ENCODE results near the gene RASAL2.

The RASAL2 gene

DNA sequence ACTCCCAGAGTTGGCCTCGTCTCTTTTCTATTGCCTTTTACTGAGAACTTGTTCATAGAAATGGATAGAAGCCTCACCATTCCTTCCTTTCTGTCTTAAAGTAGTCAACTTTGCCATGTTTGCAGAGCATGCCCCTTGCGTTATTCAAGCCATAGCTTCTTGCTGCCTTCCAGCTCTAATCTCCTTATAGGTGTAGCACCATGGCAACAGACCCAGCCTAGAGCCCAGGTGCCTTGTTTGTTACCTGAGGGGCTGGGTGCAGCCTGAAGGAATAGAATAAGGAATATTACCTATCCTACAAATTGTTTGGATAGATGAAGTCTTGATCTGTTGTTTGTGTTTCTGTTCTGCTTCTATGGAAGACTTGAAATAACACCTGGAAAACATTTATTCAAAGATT, 343.0 kb downstream of the RASAL2 start:
- no peak overlapping the region for H3K4me3 ChIP-seq (ENCODE audit: low read length)
- DNase-seq (ENCODE audit: low read depth), result no peak
- TF ChIP-seq, protein P1, sequence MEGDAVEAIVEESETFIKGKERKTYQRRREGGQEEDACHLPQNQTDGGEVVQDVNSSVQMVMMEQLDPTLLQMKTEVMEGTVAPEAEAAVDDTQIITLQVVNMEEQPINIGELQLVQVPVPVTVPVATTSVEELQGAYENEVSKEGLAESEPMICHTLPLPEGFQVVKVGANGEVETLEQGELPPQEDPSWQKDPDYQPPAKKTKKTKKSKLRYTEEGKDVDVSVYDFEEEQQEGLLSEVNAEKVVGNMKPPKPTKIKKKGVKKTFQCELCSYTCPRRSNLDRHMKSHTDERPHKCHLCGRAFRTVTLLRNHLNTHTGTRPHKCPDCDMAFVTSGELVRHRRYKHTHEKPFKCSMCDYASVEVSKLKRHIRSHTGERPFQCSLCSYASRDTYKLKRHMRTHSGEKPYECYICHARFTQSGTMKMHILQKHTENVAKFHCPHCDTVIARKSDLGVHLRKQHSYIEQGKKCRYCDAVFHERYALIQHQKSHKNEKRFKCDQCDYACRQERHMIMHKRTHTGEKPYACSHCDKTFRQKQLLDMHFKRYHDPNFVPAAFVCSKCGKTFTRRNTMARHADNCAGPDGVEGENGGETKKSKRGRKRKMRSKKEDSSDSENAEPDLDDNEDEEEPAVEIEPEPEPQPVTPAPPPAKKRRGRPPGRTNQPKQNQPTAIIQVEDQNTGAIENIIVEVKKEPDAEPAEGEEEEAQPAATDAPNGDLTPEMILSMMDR (IDR thresholded peaks at IDR 0.05; ENCODE audit: insufficient read depth, low read depth, low read length, missing control alignments), result no peak

DNA sequence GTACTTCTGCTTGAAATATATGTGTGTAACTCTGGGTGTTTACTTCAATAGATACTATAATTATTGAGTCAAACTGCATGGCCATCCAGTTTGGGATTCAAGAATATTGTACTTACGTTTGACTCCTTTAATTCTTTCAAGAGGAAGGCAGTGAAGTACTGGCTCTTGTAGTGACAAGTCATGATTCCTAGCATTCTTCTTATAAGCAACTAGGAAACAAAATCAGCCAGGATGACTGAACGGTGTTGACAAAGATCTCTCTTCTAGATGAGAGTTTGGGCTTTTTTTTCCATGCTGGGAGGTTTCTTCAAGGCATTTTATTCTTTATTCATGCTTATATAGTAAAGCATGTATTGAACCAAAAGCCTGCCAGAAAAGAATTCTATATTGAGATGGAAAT, 344.5 kb downstream of the RASAL2 start:
- peak; percentile 73 for DNase-seq (ENCODE audit: low read depth)
- TF ChIP-seq, protein P1 (IDR thresholded peaks at IDR 0.05; ENCODE audit: insufficient read depth, low read depth, low read length, missing control alignments), result no peak
- H3K4me3 ChIP-seq (ENCODE audit: low read length), result no peak overlapping the region

DNA sequence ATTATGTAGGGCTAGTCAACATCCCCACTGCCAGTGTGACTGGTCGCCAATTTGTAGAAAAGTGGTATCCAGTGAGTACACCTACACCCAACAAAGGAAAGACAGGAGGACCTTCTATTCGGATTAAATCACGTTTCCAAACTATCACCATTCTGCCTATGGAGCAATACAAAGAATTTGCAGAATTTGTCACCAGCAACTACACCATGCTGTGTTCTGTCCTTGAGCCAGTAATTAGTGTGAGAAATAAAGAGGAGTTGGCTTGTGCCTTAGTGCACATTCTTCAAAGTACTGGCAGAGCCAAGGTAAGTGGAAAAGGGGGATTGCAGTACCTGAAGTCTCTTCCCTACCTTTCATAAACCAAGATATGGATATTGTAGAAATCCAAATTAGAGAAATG, 349.0 kb downstream of the RASAL2 start:
- TF ChIP-seq, protein P1 (IDR thresholded peaks at IDR 0.05; ENCODE audit: insufficient read depth, low read depth, low read length, missing control alignments), result no peak
- no peak for DNase-seq (ENCODE audit: low read depth)
- H3K4me3 ChIP-seq (ENCODE audit: low read length), result no peak overlapping the region

DNA sequence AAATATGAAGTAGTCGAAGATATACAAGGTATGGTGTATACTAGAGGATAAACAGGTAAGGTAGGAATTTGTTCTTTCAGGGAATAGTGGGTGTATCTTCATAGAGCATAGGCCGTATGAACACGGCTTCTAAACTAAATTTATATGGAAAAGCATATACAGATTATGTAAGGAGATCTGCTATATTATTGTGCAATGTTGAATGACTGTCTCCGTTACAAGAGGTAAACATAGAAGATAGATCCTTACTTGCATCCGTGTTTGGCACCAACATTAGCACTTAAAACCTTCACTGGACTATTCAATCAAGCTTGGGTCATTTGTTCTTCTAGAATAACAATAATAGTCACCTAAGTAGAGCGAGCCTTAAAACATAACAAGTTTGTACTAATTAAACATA, 357.0 kb downstream of the RASAL2 start:
- TF ChIP-seq, protein P1 (IDR thresholded peaks at IDR 0.05; ENCODE audit: insufficient read depth, low read depth, low read length, missing control alignments), result no peak
- DNase-seq (ENCODE audit: low read depth), result no peak
- H3K4me3 ChIP-seq (ENCODE audit: low read length), result no peak overlapping the region

DNA sequence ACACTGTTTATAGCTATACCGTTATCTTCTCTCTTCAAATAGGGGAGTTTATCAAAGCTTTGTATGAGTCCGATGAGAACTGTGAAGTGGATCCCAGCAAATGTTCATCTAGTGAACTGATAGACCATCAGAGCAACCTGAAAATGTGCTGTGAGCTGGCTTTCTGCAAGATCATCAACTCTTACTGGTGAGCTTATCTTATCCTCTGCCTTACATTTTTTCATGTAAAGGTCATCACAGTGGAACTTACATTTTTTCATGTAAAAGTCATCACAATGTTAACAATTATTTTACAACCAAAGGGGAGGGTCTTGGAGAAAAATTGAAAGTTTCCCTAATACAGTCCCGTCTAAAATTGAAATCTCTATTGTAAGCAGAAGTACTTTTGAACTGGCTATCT, 357.6 kb downstream of the RASAL2 start:
- DNase-seq (ENCODE audit: low read depth), result no peak
- TF ChIP-seq, protein P1 (IDR thresholded peaks at IDR 0.05; ENCODE audit: insufficient read depth, low read depth, low read length, missing control alignments), result no peak
- no peak overlapping the region for H3K4me3 ChIP-seq (ENCODE audit: low read length)

DNA sequence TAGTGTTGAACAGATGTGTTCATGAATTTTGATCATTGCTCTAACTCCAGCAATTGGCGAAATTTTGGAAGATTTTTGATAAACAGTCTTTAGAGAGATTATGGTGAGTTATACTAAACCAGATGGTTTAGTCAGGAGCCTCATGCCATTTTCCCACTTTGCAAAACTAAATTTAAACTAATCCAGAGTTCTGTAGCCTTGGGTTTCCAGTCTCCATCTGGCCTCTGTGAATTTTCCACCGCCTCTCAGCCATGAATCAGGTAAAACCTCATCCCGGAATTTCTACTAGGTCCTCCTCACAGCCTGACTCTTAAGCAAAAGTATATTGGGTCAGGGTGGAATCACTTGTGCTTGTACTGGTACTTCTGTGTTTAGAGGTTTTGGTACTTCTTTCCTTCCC, 358.1 kb downstream of the RASAL2 start:
- no peak overlapping the region for H3K4me3 ChIP-seq (ENCODE audit: low read length)
- TF ChIP-seq, protein P1 (IDR thresholded peaks at IDR 0.05; ENCODE audit: insufficient read depth, low read depth, low read length, missing control alignments), result no peak
- no peak for DNase-seq (ENCODE audit: low read depth)

DNA sequence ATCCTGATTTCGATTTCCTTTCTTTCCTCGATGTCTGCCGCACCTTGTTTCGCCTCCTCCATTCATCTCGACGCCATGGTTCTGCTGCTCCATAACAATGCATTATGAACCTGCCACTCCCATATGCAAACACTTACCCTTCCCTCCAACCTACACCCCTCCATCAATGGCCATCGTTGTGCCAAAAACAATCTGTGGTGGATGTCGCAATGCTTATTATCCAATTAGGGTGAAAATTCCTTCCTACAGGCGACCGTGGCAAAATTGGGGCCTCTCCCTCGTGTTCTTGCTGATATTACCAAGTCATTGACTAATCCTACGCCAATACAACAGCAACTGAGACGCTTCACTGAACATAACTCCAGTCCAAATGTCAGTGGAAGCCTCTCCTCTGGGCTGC, 362.6 kb downstream of the RASAL2 start:
- TF ChIP-seq, protein P1 (IDR thresholded peaks at IDR 0.05; ENCODE audit: insufficient read depth, low read depth, low read length, missing control alignments), result no peak
- DNase-seq (ENCODE audit: low read depth), result no peak
- no peak overlapping the region for H3K4me3 ChIP-seq (ENCODE audit: low read length)
